Stimulated activated memory B cell treated with anti-CD40 and anti-IgM and Interleukin-4, amounts not matched to agents 10 μg/mL and 1 μg/mL and 100 μg/mL, for 72 hours (primary cell): Measurements from ENCODE around the gene IL17D.
"Not testable (repeated sequence)": the region's sequence is repeated elsewhere in the genome, so short reads cannot be mapped to it uniquely, and the experiment has no call there.

ENCODE experiments used
- ATAC-seq: fragments of 150-1000 bp; cut with Tn5 transposase; 2 replicates; pipeline ENCODE4 v1.10.0; 2021
- H3K27ac Mint-ChIP-seq: one replicate; pipeline ENCODE4 v1.8.0; 2022; ENCODE audit warnings: mild to moderate bottlenecking, mixed read lengths
- H3K27me3 Mint-ChIP-seq: one replicate; pipeline ENCODE4 v1.8.0; 2022; ENCODE audit warnings: mixed read lengths
- H3K36me3 Mint-ChIP-seq: one replicate; pipeline ENCODE4 v1.8.0; 2022; ENCODE audit warnings: mixed read lengths
- H3K4me1 Mint-ChIP-seq: one replicate; pipeline ENCODE4 v1.8.0; 2022; ENCODE audit warnings: mixed read lengths
- H3K4me3 Mint-ChIP-seq: one replicate; pipeline ENCODE4 v1.8.0; 2022; ENCODE audit warnings: mild to moderate bottlenecking, moderate library complexity, mixed read lengths
- H3K9me3 Mint-ChIP-seq: one replicate; pipeline ENCODE4 v1.8.0; 2022; ENCODE audit warnings: mixed read lengths

Gene IL17D

DNA sequence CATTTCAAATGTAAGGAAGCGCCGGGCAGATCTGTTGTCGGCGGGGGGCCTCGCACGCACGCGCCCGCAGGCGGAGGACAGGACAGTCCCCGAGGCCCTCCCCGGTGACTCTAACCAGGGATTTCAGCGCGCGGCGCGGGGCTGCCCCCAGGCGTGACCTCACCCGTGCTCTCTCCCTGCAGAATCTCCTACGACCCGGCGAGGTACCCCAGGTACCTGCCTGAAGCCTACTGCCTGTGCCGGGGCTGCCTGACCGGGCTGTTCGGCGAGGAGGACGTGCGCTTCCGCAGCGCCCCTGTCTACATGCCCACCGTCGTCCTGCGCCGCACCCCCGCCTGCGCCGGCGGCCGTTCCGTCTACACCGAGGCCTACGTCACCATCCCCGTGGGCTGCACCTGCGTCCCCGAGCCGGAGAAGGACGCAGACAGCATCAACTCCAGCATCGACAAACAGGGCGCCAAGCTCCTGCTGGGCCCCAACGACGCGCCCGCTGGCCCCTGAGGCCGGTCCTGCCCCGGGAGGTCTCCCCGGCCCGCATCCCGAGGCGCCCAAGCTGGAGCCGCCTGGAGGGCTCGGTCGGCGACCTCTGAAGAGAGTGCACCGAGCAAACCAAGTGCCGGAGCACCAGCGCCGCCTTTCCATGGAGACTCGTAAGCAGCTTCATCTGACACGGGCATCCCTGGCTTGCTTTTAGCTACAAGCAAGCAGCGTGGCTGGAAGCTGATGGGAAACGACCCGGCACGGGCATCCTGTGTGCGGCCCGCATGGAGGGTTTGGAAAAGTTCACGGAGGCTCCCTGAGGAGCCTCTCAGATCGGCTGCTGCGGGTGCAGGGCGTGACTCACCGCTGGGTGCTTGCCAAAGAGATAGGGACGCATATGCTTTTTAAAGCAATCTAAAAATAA lies 18.2 kb downstream of the IL17D start:
- Mint-ChIP-seq H3K4me1 (peaks cover 7% of the 10 kb centered on the region), H3K9me3 (no peaks in the 10 kb centered on the region), H3K27me3 (no peaks in the 10 kb centered on the region), H3K27ac (no peak overlapping the region), H3K36me3 (no peaks in the 10 kb centered on the region), H3K4me3 (peak overlapping the region; percentile 39)
- peak; percentile 52 for ATAC-seq

DNA sequence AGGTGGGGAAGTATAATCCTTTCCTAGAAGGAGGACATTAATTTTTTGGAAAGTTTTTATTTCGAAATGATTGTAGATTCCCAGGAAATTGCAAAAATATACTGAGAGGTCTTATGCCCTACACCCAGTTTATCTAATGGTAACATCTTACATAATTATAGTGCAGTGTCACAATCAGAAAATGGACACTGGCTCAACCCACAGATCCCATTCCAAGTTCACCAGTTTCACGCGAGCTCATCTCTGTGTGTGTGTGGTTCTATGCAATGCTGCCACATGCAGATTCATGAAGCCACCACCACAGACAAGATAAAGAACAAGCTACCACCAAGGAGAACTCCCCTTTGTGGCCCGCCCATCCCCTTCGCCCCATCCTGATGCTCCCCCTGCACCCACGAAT lies 24.4 kb downstream of the IL17D start:
- no peak overlapping the region for H3K27ac Mint-ChIP-seq
- peaks cover 16% of the 10 kb centered on the region for H3K36me3 Mint-ChIP-seq
- H3K9me3 Mint-ChIP-seq, result no peaks in the 10 kb centered on the region
- H3K4me3 Mint-ChIP-seq, result no peak overlapping the region
- no peaks in the 10 kb centered on the region for H3K27me3 Mint-ChIP-seq
- no peak for ATAC-seq
- no peaks in the 10 kb centered on the region for H3K4me1 Mint-ChIP-seq

GRCh38 chr13:20728579-20729311 lies 25.2 kb downstream of the IL17D start:
- ATAC-seq, result no peak
- no peaks in the 10 kb centered on the region for H3K4me1 Mint-ChIP-seq
- peaks cover 16% of the 10 kb centered on the region for H3K36me3 Mint-ChIP-seq
- no peak overlapping the region for H3K27ac Mint-ChIP-seq
- no peak overlapping the region for H3K4me3 Mint-ChIP-seq
- H3K9me3 Mint-ChIP-seq, result no peaks in the 10 kb centered on the region
- no peaks in the 10 kb centered on the region for H3K27me3 Mint-ChIP-seq

DNA sequence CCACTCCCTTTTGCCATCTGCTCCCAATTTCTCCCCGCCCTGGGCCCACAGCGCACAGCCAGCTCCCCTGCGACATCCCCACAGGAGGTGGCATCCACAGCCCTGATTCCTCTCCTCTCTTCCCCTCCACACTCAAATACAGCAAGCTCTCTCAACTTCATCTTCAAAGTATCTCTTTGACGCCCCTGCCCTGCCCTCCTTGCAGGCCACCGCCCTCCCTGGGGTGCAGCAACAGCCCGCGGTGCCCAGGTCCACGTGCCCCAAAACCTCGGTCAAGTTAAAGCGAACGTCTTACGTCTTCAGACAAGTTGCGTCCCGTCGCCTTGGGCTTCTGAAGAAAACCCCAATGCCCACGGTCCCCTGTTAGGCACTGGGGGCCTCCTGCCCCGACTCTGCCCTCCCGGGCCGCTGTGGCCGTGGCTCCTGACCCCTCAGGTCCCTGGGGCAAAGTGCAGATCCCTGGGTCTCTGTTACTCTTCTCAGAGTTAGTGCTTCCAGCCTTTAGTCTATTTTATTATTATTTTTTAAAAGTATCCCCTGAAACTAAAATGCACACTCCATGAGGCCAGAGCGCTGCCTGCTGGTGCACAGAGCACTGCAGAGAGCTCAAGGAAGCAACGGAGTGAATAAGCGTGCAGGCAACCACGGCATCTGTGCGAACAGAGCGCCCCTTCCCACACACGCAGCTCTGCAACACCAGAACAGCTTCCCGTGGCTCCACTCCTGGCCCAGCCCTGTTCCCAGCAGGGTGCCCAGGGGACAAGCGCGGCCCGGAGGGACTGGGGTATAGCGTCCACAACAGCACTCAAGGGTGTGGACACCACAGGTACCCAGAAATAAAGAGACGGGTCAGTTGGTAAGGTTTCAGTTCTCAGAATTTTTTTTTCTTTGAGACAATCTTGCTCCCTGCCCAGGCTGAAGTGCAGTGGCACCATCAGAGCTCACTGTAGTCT lies 26.4 kb downstream of the IL17D start:
- Mint-ChIP-seq H3K27ac (no peak overlapping the region), H3K36me3 (peaks cover 26% of the 10 kb centered on the region), H3K4me3 (no peak overlapping the region), H3K27me3 (no peaks in the 10 kb centered on the region), H3K9me3 (no peaks in the 10 kb centered on the region), H3K4me1 (no peaks in the 10 kb centered on the region)
- no peak for ATAC-seq

- peaks cover 31% of the 10 kb centered on the region for H3K36me3 Mint-ChIP-seq
- ATAC-seq, result no peak
These were observed 35.1 kb downstream of the IL17D start for GRCh38 chr13:20738616-20739015.

GRCh38 chr13:20740021-20740420 lies 36.5 kb downstream of the IL17D start:
- Mint-ChIP-seq H3K4me3 (no peak overlapping the region), H3K27ac (no peak overlapping the region), H3K4me1 (no peaks in the 10 kb centered on the region), H3K36me3 (peaks cover 20% of the 10 kb centered on the region), H3K9me3 (peaks cover 6% of the 10 kb centered on the region), H3K27me3 (no peaks in the 10 kb centered on the region)
- no peak for ATAC-seq

More at GRCh38 chr13:20738616-20739015, 35.1 kb downstream of the IL17D start:
- H3K4me1 Mint-ChIP-seq, result no peaks in the 10 kb centered on the region
- H3K27ac Mint-ChIP-seq, result no peak overlapping the region
- H3K9me3 Mint-ChIP-seq, result no peaks in the 10 kb centered on the region
- H3K27me3 Mint-ChIP-seq, result no peaks in the 10 kb centered on the region
- H3K4me3 Mint-ChIP-seq, result no peak overlapping the region

DNA sequence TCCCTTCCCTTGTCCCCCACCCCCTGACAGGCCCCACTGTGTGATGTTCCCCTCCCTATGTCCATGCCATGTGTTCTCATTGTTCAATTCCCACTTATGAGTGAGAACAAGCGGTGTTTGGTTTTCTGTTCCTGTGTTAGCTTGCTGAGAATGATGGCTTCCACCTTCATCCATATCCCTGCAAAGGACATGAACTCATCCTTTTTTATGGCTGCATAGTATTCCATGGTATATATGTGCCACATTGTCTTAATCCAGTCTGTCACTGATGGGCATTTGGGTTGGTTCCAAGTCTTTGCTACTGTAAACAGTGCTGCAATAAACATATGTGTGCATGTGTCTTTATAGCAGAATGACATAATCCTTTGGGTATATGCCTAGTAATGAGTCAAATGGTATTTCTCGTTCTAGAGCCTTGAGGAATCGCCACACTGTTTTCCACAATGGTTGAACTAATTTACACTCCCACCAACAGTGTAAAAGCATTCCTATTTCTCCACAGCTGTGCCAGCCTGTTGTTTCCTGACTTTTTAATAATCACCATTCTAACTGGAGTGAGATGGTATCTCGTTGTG lies 40.4 kb downstream of the IL17D start:
- not testable (repeated sequence) for H3K4me1 Mint-ChIP-seq, H3K27ac Mint-ChIP-seq, H3K4me3 Mint-ChIP-seq, H3K27me3 Mint-ChIP-seq, ATAC-seq
- H3K36me3 Mint-ChIP-seq, result peaks cover 37% of the 10 kb centered on the region
- H3K9me3 Mint-ChIP-seq, result peaks cover 12% of the 10 kb centered on the region

DNA sequence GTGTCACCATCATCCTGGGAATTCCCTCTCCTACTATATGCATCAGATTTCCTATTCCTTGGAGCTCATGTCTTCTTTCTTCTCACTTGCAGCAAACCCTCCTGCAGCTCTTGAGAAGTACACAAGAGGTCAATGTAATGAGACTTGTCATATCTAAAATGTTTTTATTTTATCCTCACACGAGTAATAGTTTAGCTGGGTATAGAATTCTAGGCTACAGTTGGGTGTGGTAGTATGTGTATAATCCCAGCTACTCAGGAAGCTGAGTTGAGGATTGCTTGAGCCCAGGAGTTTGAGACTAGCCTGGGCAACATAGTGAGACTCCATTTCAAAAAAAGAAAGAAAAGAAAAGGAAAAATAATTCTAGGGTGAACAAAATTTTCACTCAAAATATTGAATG lies 45.9 kb downstream of the IL17D start:
- Mint-ChIP-seq H3K4me3 (no peak overlapping the region), H3K36me3 (peaks cover 72% of the 10 kb centered on the region), H3K27ac (no peak overlapping the region), H3K9me3 (peaks cover 37% of the 10 kb centered on the region), H3K27me3 (no peaks in the 10 kb centered on the region), H3K4me1 (no peaks in the 10 kb centered on the region)
- no peak for ATAC-seq

DNA sequence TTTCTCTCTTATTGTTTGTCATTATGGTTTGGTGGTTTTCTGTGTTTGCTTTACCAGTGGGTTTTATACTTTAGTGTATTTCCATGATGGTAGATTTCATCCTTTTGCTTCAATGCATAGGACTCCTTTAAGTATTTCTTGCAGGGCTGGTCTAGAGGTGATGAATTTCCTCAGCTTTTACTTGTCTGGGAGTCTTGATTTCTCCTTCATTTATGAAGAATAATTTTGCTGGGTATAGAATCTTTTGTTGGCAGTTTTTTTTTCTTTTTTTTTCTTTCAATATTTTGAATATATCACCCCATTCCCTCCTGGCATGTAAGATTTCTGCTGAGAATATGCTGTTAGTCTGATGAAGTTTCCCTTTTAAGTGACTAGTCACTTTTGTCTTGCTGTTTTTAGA lies 50.5 kb downstream of the IL17D start:
- H3K4me1 Mint-ChIP-seq, result no peaks in the 10 kb centered on the region
- H3K27ac Mint-ChIP-seq, result no peak overlapping the region
- no peak overlapping the region for H3K4me3 Mint-ChIP-seq
- no peak for ATAC-seq
- H3K36me3 Mint-ChIP-seq, result peaks cover 87% of the 10 kb centered on the region
- H3K9me3 Mint-ChIP-seq, result peaks cover 39% of the 10 kb centered on the region
- no peaks in the 10 kb centered on the region for H3K27me3 Mint-ChIP-seq

- Mint-ChIP-seq H3K36me3 (peaks cover 35% of the 10 kb centered on the region), H3K4me1 (no peaks in the 10 kb centered on the region), H3K27me3 (no peaks in the 10 kb centered on the region), H3K27ac (no peak overlapping the region), H3K9me3 (peaks cover 8% of the 10 kb centered on the region), H3K4me3 (no peak overlapping the region)
- no peak for ATAC-seq
These were observed 57.4 kb downstream of the IL17D start for GRCh38 chr13:20760872-20761271.

DNA sequence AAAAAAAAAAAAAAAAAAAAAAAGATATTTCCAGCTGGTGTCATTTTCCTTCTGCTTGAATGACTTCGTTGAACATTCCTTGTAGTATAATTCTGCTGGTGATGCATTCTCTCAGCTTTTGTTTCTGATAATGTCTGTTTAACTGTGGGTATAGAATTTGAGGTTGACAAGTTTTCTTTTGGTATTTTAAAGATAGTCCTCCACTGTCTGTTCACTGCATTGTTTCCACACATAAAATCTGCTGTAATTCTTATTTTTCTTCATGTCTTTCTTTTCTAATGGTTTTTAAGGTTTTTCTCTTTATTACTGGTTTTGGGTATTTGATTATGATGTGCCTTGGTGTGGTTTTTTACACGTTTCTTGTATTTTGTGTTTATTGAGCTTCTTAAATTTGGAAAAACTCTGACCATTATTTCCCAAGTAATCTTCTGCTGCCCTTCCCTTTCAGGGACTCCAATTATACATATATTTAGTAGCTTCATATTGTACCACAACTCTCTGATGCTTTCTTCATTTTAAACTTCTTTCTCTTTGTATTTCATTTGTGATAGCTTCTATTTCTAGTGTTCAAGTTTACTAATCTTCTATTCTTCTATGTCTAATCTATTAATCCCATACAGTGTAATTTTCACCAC lies 63.9 kb downstream of the IL17D start:
- no peak for ATAC-seq
- no peaks in the 10 kb centered on the region for H3K27me3 Mint-ChIP-seq
- no peak overlapping the region for H3K27ac Mint-ChIP-seq
- H3K9me3 Mint-ChIP-seq, result peaks cover 14% of the 10 kb centered on the region
- H3K4me1 Mint-ChIP-seq, result peaks cover 10% of the 10 kb centered on the region
- peaks cover 36% of the 10 kb centered on the region for H3K36me3 Mint-ChIP-seq
- no peak overlapping the region for H3K4me3 Mint-ChIP-seq

GRCh38 chr13:20769091-20769490 lies 65.6 kb downstream of the IL17D start:
- peaks cover 18% of the 10 kb centered on the region for H3K4me1 Mint-ChIP-seq
- H3K36me3 Mint-ChIP-seq, result peaks cover 36% of the 10 kb centered on the region
- H3K4me3 Mint-ChIP-seq, result no peak overlapping the region
- no peaks in the 10 kb centered on the region for H3K27me3 Mint-ChIP-seq
- peaks cover 14% of the 10 kb centered on the region for H3K9me3 Mint-ChIP-seq
- no peak for ATAC-seq
- H3K27ac Mint-ChIP-seq, result no peak overlapping the region

DNA sequence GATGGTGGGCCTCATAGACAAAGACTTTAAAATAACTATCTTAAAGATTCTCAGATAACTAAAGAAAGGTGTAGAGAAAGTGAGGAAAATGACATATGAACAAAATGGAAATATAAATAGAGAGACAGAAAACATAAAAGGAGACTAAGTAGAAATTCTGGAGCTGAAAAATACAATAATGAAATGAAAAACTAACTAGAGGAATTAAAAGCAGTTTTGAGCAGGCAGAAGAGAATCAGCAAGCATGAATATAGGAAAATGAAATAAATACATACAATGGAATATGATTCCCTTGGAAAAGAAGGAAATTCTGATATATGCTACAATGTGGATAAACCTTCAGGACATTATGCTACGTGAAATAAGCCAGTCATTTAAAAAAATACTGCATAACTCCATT lies 66.3 kb downstream of the IL17D start:
- Mint-ChIP-seq H3K9me3 (peaks cover 14% of the 10 kb centered on the region), H3K36me3 (peaks cover 36% of the 10 kb centered on the region), H3K4me3 (no peak overlapping the region), H3K27me3 (no peaks in the 10 kb centered on the region), H3K4me1 (peaks cover 18% of the 10 kb centered on the region), H3K27ac (no peak overlapping the region)
- no peak for ATAC-seq
